ENCODE data around the gene TOM1L2. TPM values are rescaled to one million over a fixed set of nuclear protein-coding genes. Genes with fewer than 3 reads are reported as not detected.

The TOM1L2 gene
- total RNA-seq, 1 donor from 2014 or later = 88.6 TPM

- H3K9me3 ChIP-seq = no peaks in the 10 kb centered on the region
- H3K4me3 ChIP-seq = peak overlapping the region; percentile 77 to 80
- H3K36me3 ChIP-seq = no peaks in the 10 kb centered on the region
- no peak for DNase-seq (ENCODE audit: extremely low spot score in 2 of 2)
- H3K4me1 ChIP-seq = peaks cover 82% of the 10 kb centered on the region
- H3K27me3 ChIP-seq = no peaks in the 10 kb centered on the region
- H3K27ac ChIP-seq = peak overlapping the region; percentile 97
- TF ChIP-seq POLR2A (IDR thresholded peaks at IDR 0.05) (peak; percentile 94 to 98), CTCF (IDR thresholded peaks at IDR 0.05) (no peak), POLR2AphosphoS5 (IDR thresholded peaks at IDR 0.05; ENCODE audit: insufficient read depth in 1 of 2, low read depth in 1 of 2) (peak; percentile 99)
- intact Hi-C loops (cut with DNase I) = no loop called here
Measured at GRCh38 chr17:17836250-17836817, 135.9 kb downstream of the TOM1L2 start.

GRCh38 chr17:17835415-17836249, 136.6 kb downstream of the TOM1L2 start:
- intact Hi-C loops (cut with DNase I) = no loop called here
- Histone ChIP-seq H3K36me3 (no peaks in the 10 kb centered on the region), H3K4me1 (peaks cover 82% of the 10 kb centered on the region), H3K4me3 (peak overlapping the region; percentile 77 to 80), H3K27me3 (no peaks in the 10 kb centered on the region), H3K27ac (peak overlapping the region; percentile 97), H3K9me3 (no peaks in the 10 kb centered on the region)
- TF ChIP-seq POLR2AphosphoS5 (IDR thresholded peaks at IDR 0.05; ENCODE audit: insufficient read depth in 1 of 2, low read depth in 1 of 2) = no peak
- peak in 1 of 2 donors; percentile 96 for DNase-seq (ENCODE audit: extremely low spot score in 2 of 2)

GRCh38 chr17:17834974-17835373, 137.2 kb downstream of the TOM1L2 start:
- Histone ChIP-seq H3K4me3 (peak overlapping the region in 1 of 2 donors; percentile 77), H3K27ac (peak overlapping the region; percentile 97), H3K27me3 (no peaks in the 10 kb centered on the region), H3K4me1 (peaks cover 83% of the 10 kb centered on the region), H3K36me3 (no peaks in the 10 kb centered on the region), H3K9me3 (no peaks in the 10 kb centered on the region)
- intact Hi-C loops (cut with DNase I) = no loop called here
- no peak for DNase-seq (ENCODE audit: extremely low spot score in 2 of 2)
- TF ChIP-seq POLR2AphosphoS5 (IDR thresholded peaks at IDR 0.05; ENCODE audit: insufficient read depth in 1 of 2, low read depth in 1 of 2) = no peak
- no peak for TF ChIP-seq CTCF (IDR thresholded peaks at IDR 0.05)
- no peak for TF ChIP-seq POLR2A (IDR thresholded peaks at IDR 0.05)

- H3K27me3 ChIP-seq = no peaks in the 10 kb centered on the region
- peaks cover 82% of the 10 kb centered on the region for H3K4me1 ChIP-seq
- DNase-seq (ENCODE audit: extremely low spot score in 2 of 2) = no peak
- H3K9me3 ChIP-seq = no peaks in the 10 kb centered on the region
- H3K27ac ChIP-seq = no peak overlapping the region
- intact Hi-C loops (cut with DNase I) = no loop called here
- H3K36me3 ChIP-seq = no peaks in the 10 kb centered on the region
- H3K4me3 ChIP-seq = no peak overlapping the region
- no peak for TF ChIP-seq POLR2A (IDR thresholded peaks at IDR 0.05)
- TF ChIP-seq CTCF (IDR thresholded peaks at IDR 0.05) = no peak
- no peak for TF ChIP-seq POLR2AphosphoS5 (IDR thresholded peaks at IDR 0.05; ENCODE audit: insufficient read depth in 1 of 2, low read depth in 1 of 2)
Measured at GRCh38 chr17:17833658-17834357, 138.4 kb downstream of the TOM1L2 start.

- H3K4me1 ChIP-seq = peaks cover 76% of the 10 kb centered on the region
- intact Hi-C loops (cut with DNase I) = no loop called here
Measured at GRCh38 chr17:17832032-17832363, 140.2 kb downstream of the TOM1L2 start.

More at GRCh38 chr17:17832032-17832363, 140.2 kb downstream of the TOM1L2 start:
- TF ChIP-seq CTCF (IDR thresholded peaks at IDR 0.05) (no peak), POLR2A (IDR thresholded peaks at IDR 0.05) (no peak), POLR2AphosphoS5 (IDR thresholded peaks at IDR 0.05; ENCODE audit: insufficient read depth in 1 of 2, low read depth in 1 of 2) (no peak)
- Histone ChIP-seq H3K27ac (peak overlapping the region; percentile 81), H3K27me3 (no peaks in the 10 kb centered on the region), H3K9me3 (no peaks in the 10 kb centered on the region), H3K36me3 (no peaks in the 10 kb centered on the region), H3K4me3 (no peak overlapping the region)
- DNase-seq (ENCODE audit: extremely low spot score in 2 of 2) = no peak
